IPS DF 4.7 (cell line): ENCODE results near the gene CDC34.

Experiments used
- DNase-seq: peaks from one replicate; pipeline ENCODE4 v3.0.0-alpha.2; 2013; ENCODE audit warnings: low spot score; ENCODE audit errors: extremely low read depth

The CDC34 gene

GRCh38 chr19:519449-519865, 12.1 kb upstream of the CDC34 start:
- no peak for DNase-seq

DNA sequence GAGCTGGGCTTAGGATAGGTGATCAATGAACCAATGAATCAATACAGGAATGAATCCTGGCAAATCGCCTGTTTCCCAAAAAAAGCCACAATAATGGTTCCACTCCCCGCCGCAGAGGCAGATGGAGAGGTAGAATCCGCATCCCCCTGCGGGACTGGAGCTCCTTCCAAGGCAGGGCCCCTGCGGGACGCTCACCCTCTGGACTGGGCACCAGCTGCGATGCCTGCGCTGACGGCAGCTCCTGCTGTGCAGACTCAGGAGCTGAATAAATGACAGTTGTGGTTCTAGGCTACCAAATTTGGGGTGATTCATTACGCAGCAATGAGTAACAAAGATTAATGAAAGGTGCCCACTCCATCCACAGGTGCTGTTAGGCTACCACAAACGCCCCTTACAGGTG, 8.8 kb upstream of the CDC34 start:
- DNase-seq, result no peak

DNA sequence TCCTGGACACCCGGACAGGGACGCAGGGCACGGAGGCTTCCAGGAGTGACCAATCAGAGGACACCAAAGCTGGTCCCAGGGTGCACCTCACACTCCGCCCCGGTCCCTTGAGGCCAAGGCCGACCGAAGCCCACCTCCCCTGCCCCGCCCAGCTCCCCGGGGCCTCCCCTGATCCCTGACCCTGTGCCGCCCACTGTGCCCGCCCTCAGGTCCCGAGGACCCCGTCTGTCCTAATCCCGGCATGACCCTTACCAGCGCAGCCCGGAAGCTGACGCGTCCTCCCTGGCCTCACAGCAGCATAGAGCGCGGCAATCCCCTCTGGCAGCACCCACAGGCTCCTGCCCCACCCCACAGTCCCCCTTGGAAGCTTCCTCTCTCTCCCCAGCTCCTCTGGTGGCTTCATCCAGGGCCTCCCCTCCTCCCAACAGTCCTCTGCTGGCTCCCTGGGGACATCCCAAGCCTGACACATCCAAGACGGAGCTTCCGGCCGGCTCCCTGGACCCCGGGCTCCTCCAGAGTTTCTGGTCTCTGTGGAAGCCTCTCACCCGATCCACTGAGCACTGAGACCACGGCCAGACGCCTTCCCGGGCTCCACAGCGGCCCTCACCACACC, 7.4 kb upstream of the CDC34 start:
- no peak for DNase-seq

- no peak for DNase-seq
These were observed 6.5 kb upstream of the CDC34 start for GRCh38 chr19:525029-525428.

DNA sequence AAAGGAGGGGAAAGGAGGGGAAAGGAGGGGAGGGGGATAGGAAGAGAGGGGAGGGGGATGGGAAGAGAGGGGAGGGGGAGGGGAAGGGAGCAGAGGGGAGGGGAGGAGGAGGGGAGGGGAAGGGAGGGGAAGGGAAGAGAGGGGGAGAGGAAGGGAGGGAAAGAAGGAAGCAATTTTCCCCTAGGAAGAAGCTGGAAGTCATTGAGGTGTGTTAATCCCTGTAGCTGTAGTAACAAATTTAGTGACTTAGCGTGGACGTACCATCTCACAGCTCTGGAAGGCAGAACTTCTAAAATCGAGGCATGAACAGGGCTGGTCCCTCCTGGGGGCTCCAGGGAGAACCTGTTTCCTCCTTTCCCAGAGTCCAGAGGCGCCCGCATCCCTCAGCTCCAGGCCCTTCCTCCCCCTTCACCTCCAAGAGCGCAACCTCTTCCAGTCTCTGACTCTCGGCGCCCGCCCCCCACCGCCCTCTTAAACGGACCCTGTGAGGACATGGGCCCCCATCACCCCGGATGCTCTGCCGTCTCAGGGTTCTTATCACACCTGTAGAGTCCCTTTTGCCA, 5.6 kb upstream of the CDC34 start:
- DNase-seq, result no peak

DNA sequence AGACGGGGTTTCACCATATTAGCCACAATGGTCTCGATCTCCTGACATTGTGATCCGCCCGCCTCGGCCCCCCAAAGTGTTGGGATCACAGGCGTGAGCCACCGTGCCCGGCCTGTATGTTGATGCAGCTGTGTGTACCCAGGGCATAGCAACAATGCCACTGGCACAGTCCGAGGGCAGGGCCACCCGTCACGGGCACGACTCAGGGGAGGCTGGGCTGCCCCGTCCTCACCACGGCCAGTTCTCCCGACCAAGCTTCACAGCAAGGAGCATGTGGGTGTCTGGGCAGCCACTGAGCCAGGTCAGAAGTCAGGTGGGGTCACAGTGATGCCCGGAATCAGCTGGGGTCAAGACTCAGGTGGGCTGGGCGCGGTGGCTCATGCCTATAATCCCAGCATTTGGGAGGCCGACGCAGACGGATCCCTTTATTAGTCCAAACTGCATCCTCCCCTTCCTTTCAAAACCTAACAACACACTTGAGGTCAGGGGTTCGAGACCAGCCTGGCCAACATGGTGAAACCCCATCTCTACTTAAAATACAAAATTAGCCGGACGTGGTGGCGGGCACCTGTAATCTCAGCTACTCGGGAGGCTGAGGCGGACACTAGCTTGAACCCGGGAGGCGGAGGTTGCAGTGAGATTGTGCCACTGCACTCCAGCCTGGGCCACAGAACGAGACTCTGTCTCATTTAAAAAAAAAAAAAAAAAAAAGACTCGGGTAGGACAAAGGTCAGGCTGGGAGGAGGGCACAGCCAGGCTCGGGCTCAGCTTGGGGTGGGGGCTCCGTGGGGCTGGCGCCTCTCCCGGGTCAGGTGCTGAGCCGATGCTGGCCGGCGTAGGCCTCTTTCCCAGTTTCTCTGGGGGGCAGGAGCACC, 1.2 kb upstream of the CDC34 start:
- DNase-seq, result no peak

- no peak for DNase-seq
These were observed 379 bp upstream of the CDC34 start for GRCh38 chr19:531009-531752.

- DNase-seq, result no peak
These were observed 1.2 kb downstream of the CDC34 start for GRCh38 chr19:532561-533363.

DNA sequence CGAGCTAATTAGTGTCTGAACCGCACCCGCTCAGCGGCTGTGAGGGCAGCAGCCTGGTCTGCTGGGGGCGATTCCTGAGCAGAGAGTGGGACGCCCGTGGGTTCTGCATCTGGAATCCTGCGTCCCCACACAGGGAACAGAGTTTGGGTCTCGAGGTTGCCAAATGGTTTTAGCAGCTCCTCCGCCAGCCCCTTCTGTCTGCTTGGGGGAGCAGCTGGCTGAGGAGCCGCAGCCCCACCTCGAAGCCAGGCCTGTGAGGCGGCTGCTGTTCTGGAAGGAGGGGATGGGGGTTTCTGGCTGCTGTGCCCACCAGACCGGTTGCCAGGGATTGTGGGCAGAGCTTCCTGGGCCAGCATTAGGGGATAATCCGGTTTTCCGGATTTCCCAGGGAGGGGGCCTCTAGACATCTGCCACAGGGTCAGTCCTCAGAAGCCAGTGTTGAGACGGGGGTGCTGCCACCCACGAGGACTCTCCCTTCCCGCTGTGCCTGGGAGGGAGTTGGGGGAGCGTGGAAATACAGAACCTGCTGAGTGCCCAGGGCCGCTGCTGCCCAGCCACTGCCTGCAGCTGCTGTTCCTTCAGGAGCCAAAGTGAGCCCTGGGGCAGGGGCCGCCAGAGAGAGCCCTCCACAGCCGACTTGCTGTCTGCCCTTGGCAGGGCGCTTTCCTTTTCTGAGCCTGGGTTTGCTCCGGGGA, 2.0 kb downstream of the CDC34 start:
- DNase-seq, result no peak

DNA sequence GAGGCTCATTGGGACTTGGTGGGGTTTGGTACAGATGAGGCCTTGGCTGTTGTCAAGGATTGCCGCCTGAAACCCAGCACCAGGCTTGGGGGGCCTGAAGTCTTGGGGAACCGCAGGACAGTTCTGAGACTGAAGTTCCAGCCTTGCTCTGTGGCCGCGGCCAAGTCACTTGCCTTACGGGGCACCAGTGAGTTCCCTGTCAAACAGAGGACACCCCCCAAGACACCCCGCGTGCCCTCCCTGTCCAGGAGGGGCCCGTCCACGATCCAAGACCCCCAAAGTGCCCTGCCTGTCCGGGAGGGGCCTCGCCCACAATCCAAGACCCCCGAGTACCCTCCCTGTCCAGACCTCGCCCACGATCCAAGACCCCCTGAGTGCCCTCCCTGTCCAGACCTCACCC, 2.5 kb downstream of the CDC34 start:
- no peak for DNase-seq

DNA sequence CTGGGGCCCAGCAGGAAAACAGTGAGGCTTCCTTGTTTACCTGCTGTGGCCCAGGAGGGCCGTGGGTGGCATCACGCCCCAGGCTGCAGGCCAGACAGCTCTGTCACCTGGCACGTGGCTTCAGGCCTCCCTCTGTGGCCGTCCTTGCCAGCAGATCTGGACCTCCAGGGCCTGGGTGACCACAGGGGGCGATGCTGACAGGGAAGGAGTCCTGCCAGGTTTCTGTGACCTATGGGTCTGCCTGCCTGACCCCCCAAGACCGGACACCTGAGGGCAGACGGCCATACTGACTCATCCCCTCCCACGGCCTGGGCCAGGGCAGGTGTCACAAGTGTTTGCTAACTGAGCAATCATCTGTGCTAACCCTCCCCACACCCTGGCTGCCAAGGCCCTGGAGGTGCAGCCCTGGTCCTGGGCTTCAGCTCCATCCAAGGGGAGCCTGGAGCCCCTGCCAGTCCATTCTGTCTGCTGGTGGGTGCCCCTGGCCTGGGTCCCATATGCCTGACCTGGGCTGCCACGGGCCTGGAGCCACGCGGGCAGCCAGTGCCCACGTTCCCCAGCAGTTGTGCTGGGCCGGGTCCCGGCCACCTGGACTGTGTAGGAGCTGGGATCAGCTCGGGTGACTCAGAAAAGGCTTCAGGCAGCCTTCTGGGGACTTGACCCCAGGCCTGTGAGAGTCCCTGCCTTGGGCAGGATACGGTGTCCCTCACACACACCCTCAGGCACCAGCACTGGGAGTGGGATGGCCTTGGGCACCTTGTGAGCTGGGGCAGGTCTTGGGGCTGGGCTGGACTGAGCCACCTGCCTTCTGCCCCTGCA, 3.7 kb downstream of the CDC34 start:
- DNase-seq, result no peak

DNA sequence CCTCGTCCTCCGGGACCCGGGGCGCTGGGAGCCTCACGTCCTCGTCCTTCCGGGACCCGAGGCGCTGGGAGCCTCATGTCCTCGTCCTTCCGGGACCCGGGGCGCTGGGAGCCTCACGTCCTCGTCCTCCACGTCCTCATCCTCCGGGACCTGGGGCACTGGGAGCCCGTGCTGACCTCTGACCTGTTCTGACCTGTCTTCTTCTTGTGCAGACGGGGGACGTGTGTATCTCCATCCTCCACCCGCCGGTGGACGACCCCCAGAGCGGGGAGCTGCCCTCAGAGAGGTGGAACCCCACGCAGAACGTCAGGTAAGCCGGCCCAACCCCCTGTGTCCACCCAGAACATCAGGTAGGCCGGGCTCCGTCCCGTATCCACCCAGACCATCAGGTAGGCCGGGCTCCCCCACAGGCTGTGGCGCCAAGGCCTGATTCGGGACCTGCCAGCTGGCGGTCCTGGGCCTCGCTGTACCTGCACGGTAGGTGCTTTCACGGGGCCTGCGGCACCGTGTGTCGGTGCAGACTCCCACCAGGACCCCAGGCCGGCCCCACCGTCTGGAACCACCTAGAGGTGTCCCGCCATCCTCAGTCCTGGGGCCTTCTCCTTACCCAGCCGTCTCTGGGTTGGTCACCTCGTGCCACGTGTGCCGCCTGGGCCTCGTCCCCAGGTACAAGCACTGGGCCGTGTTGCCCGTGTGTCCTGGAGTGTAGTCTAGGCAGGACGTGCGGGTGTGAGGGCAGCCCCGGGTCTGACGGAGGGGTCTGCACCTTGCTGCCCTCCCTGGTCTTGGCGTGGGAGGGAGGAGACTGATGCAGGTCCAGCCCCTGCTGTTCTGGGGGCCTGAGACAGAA, 4.7 kb downstream of the CDC34 start:
- no peak for DNase-seq

GRCh38 chr19:536881-537404, 5.4 kb downstream of the CDC34 start:
- no peak for DNase-seq

DNA sequence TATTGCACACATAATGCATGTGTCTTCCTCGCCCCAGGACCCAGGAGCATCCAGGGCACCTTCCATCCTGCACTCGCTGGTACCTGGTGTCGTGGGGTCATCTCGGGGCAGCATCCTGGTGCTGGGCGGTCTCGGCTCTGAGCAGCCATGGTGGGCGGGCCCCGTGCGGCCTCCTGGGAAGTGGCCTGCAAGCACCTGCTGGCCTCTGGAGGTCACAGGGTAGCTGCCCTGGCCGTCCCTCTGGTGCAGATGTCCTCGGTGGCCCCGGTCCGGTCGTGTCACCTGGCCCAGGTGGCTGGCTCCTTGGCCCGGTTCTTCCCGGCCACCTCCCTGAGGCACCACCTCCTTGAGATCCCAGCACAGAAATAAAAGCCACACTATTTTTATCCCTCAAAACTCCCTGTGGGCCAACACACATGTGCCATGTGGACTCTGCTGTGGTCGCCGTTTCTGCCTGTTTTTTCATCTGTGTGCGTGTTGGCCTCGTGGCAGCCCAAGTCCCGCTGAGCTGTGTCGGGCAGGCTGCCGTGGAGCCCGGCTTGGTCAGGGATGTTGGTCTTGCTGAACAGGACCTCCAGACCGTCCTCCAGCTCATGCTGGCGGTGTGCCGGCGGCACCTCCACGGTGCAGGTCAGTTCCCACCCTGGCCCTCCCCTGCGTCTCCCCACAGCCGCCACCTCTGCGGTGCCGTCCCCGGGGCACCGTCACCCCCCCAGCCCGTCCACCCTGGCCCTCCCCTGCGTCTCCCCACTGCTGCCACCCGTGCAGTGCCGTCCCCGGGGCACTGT, 7.3 kb downstream of the CDC34 start:
- no peak for DNase-seq

GRCh38 chr19:539429-540030, 8.0 kb downstream of the CDC34 start:
- no peak for DNase-seq

- DNase-seq, result no peak
These were observed 9.5 kb downstream of the CDC34 start for GRCh38 chr19:540867-541637.

- no peak for DNase-seq
These were observed 10.1 kb downstream of the CDC34 start for GRCh38 chr19:541699-542098.
